ENCODE results near the gene THSD7A.

DNA sequence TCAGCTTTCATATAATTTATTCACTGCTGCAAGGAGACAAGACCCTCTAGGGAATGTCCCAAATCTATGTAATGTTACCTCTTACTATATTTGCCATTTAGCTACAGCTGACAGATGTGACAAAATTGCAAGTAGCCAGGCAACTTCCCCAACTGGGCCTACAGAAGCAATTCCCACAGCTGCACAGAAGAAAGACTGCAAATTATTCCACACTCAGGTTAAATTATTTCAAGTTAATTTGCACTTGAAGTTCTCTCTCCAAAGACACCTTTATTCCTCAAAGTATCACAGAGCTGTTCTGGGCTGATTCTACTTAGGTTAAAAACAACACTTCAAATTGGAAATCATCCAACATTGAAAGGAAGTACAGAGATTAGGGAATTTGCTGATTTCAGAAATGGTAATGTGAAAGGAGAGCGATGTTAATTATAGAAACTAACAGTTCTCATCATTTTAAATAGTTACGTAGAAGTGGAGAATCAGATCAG lies 133.6 kb downstream of the THSD7A start:
- no peak for TF ChIP-seq ATF1 (CRISPR knock-in tag; IDR thresholded peaks at IDR 0.05)
- TF ChIP-seq CREM (CRISPR knock-in tag; IDR thresholded peaks at IDR 0.05): no peak
- TF ChIP-seq, protein P1, sequence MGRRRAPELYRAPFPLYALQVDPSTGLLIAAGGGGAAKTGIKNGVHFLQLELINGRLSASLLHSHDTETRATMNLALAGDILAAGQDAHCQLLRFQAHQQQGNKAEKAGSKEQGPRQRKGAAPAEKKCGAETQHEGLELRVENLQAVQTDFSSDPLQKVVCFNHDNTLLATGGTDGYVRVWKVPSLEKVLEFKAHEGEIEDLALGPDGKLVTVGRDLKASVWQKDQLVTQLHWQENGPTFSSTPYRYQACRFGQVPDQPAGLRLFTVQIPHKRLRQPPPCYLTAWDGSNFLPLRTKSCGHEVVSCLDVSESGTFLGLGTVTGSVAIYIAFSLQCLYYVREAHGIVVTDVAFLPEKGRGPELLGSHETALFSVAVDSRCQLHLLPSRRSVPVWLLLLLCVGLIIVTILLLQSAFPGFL (CRISPR knock-in tag; IDR thresholded peaks at IDR 0.05; ENCODE audit: borderline replicate concordance): no peak
- TF ChIP-seq, protein P2, sequence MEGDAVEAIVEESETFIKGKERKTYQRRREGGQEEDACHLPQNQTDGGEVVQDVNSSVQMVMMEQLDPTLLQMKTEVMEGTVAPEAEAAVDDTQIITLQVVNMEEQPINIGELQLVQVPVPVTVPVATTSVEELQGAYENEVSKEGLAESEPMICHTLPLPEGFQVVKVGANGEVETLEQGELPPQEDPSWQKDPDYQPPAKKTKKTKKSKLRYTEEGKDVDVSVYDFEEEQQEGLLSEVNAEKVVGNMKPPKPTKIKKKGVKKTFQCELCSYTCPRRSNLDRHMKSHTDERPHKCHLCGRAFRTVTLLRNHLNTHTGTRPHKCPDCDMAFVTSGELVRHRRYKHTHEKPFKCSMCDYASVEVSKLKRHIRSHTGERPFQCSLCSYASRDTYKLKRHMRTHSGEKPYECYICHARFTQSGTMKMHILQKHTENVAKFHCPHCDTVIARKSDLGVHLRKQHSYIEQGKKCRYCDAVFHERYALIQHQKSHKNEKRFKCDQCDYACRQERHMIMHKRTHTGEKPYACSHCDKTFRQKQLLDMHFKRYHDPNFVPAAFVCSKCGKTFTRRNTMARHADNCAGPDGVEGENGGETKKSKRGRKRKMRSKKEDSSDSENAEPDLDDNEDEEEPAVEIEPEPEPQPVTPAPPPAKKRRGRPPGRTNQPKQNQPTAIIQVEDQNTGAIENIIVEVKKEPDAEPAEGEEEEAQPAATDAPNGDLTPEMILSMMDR (IDR thresholded peaks at IDR 0.05): no peak
- no peak for TF ChIP-seq NR2C2 (CRISPR knock-in tag; IDR thresholded peaks at IDR 0.05)
- TF ChIP-seq, protein P3, sequence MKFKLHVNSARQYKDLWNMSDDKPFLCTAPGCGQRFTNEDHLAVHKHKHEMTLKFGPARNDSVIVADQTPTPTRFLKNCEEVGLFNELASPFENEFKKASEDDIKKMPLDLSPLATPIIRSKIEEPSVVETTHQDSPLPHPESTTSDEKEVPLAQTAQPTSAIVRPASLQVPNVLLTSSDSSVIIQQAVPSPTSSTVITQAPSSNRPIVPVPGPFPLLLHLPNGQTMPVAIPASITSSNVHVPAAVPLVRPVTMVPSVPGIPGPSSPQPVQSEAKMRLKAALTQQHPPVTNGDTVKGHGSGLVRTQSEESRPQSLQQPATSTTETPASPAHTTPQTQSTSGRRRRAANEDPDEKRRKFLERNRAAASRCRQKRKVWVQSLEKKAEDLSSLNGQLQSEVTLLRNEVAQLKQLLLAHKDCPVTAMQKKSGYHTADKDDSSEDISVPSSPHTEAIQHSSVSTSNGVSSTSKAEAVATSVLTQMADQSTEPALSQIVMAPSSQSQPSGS (CRISPR knock-in tag; IDR thresholded peaks at IDR 0.05; ENCODE audit: borderline replicate concordance, low read depth): no peak
- TF ChIP-seq, protein P4, sequence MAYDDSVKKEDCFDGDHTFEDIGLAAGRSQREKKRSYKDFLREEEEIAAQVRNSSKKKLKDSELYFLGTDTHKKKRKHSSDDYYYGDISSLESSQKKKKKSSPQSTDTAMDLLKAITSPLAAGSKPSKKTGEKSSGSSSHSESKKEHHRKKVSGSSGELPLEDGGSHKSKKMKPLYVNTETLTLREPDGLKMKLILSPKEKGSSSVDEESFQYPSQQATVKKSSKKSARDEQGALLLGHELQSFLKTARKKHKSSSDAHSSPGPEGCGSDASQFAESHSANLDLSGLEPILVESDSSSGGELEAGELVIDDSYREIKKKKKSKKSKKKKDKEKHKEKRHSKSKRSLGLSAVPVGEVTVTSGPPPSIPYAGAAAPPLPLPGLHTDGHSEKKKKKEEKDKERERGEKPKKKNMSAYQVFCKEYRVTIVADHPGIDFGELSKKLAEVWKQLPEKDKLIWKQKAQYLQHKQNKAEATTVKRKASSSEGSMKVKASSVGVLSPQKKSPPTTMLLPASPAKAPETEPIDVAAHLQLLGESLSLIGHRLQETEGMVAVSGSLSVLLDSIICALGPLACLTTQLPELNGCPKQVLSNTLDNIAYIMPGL (CRISPR knock-in tag; IDR thresholded peaks at IDR 0.05): no peak
- no peak for TF ChIP-seq RELA (CRISPR knock-in tag; IDR thresholded peaks at IDR 0.05; ENCODE audit: borderline replicate concordance)
- TF ChIP-seq, protein P5, sequence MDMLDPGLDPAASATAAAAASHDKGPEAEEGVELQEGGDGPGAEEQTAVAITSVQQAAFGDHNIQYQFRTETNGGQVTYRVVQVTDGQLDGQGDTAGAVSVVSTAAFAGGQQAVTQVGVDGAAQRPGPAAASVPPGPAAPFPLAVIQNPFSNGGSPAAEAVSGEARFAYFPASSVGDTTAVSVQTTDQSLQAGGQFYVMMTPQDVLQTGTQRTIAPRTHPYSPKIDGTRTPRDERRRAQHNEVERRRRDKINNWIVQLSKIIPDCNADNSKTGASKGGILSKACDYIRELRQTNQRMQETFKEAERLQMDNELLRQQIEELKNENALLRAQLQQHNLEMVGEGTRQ (CRISPR knock-in tag; IDR thresholded peaks at IDR 0.05): no peak
- TF ChIP-seq TEAD4 (CRISPR knock-in tag; IDR thresholded peaks at IDR 0.05): no peak
- no peak for TF ChIP-seq FOXK1 (CRISPR knock-in tag; IDR thresholded peaks at IDR 0.05)
- TF ChIP-seq, protein P6, sequence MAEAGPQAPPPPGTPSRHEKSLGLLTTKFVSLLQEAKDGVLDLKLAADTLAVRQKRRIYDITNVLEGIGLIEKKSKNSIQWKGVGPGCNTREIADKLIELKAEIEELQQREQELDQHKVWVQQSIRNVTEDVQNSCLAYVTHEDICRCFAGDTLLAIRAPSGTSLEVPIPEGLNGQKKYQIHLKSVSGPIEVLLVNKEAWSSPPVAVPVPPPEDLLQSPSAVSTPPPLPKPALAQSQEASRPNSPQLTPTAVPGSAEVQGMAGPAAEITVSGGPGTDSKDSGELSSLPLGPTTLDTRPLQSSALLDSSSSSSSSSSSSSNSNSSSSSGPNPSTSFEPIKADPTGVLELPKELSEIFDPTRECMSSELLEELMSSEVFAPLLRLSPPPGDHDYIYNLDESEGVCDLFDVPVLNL (CRISPR knock-in tag; IDR thresholded peaks at IDR 0.05; ENCODE audit: borderline replicate concordance, low read depth): no peak
